ENCODE results near the gene KIF12. TPM values are rescaled to one million over a fixed set of nuclear protein-coding genes. Genes with fewer than 3 reads are reported as not detected.
"Not testable (repeated sequence)": the region's sequence is repeated elsewhere in the genome, so short reads cannot be mapped to it uniquely, and the experiment has no call there.

KIF12 gene
- total RNA-seq, 2 experiments from 2014 or later = not detected

GRCh38 chr9:114128759-114129158, 29.7 kb upstream of the KIF12 start:
- not testable (repeated sequence) for H3K4me3 Mint-ChIP-seq, H3K27ac Mint-ChIP-seq, H3K36me3 Mint-ChIP-seq, H3K27me3 Mint-ChIP-seq, H3K4me1 Mint-ChIP-seq, DNase-seq, H3K9me3 Mint-ChIP-seq

- H3K9me3 Mint-ChIP-seq = peaks cover 3% of the 10 kb centered on the region
- no peak for DNase-seq
- no peaks in the 10 kb centered on the region for H3K4me1 Mint-ChIP-seq
- no peaks in the 10 kb centered on the region for H3K36me3 Mint-ChIP-seq
- no peak overlapping the region for H3K27ac Mint-ChIP-seq
- no peaks in the 10 kb centered on the region for H3K27me3 Mint-ChIP-seq
- H3K4me3 Mint-ChIP-seq = no peak overlapping the region
These were observed 27.4 kb upstream of the KIF12 start for GRCh38 chr9:114126247-114127060.

- Mint-ChIP-seq H3K27ac (no peak overlapping the region), H3K9me3 (peaks cover 3% of the 10 kb centered on the region), H3K36me3 (no peaks in the 10 kb centered on the region), H3K4me1 (no peaks in the 10 kb centered on the region), H3K27me3 (no peaks in the 10 kb centered on the region), H3K4me3 (no peak overlapping the region)
- DNase-seq = no peak
These were observed 26.5 kb upstream of the KIF12 start for GRCh38 chr9:114125476-114126013.

- DNase-seq = no peak
- Mint-ChIP-seq H3K4me1 (no peaks in the 10 kb centered on the region), H3K27me3 (no peaks in the 10 kb centered on the region), H3K4me3 (no peak overlapping the region), H3K36me3 (no peaks in the 10 kb centered on the region), H3K9me3 (peaks cover 3% of the 10 kb centered on the region), H3K27ac (no peak overlapping the region)
These were observed 25.8 kb upstream of the KIF12 start for GRCh38 chr9:114124666-114125475.

GRCh38 chr9:114124138-114124537, 25.0 kb upstream of the KIF12 start:
- no peak for DNase-seq
- Mint-ChIP-seq H3K27me3 (no peaks in the 10 kb centered on the region), H3K9me3 (peaks cover 3% of the 10 kb centered on the region), H3K4me3 (no peak overlapping the region), H3K4me1 (no peaks in the 10 kb centered on the region), H3K27ac (no peak overlapping the region), H3K36me3 (no peaks in the 10 kb centered on the region)

GRCh38 chr9:114123031-114123977, 24.2 kb upstream of the KIF12 start:
- peaks cover 3% of the 10 kb centered on the region for H3K9me3 Mint-ChIP-seq

GRCh38 chr9:114122136-114123027, 23.3 kb upstream of the KIF12 start:
- Mint-ChIP-seq H3K4me1 (no peaks in the 10 kb centered on the region), H3K4me3 (no peak overlapping the region), H3K27me3 (peaks cover 12% of the 10 kb centered on the region), H3K27ac (no peak overlapping the region), H3K9me3 (peaks cover 2% of the 10 kb centered on the region), H3K36me3 (no peaks in the 10 kb centered on the region)
- DNase-seq = no peak

More at GRCh38 chr9:114123031-114123977, 24.2 kb upstream of the KIF12 start:
- Mint-ChIP-seq H3K27me3 (peaks cover 5% of the 10 kb centered on the region), H3K4me1 (no peaks in the 10 kb centered on the region), H3K27ac (no peak overlapping the region), H3K4me3 (no peak overlapping the region), H3K36me3 (no peaks in the 10 kb centered on the region)
- no peak for DNase-seq

- Mint-ChIP-seq H3K27me3 (peaks cover 17% of the 10 kb centered on the region), H3K9me3 (no peaks in the 10 kb centered on the region), H3K4me3 (no peak overlapping the region), H3K4me1 (no peaks in the 10 kb centered on the region), H3K27ac (no peak overlapping the region), H3K36me3 (no peaks in the 10 kb centered on the region)
- no peak for DNase-seq
These were observed 22.4 kb upstream of the KIF12 start for GRCh38 chr9:114121227-114122135.

GRCh38 chr9:114120192-114121014, 21.3 kb upstream of the KIF12 start:
- H3K9me3 Mint-ChIP-seq = no peaks in the 10 kb centered on the region
- no peaks in the 10 kb centered on the region for H3K36me3 Mint-ChIP-seq
- no peak overlapping the region for H3K27ac Mint-ChIP-seq
- H3K4me1 Mint-ChIP-seq = no peaks in the 10 kb centered on the region
- no peak for DNase-seq
- H3K27me3 Mint-ChIP-seq = peaks cover 17% of the 10 kb centered on the region
- H3K4me3 Mint-ChIP-seq = no peak overlapping the region

GRCh38 chr9:114119242-114120191, 20.4 kb upstream of the KIF12 start:
- Mint-ChIP-seq H3K36me3 (no peaks in the 10 kb centered on the region), H3K27ac (no peak overlapping the region), H3K27me3 (peaks cover 17% of the 10 kb centered on the region), H3K4me3 (no peak overlapping the region), H3K4me1 (no peaks in the 10 kb centered on the region), H3K9me3 (no peaks in the 10 kb centered on the region)
- no peak for DNase-seq

GRCh38 chr9:114117996-114118830, 19.1 kb upstream of the KIF12 start:
- Mint-ChIP-seq H3K27ac (no peak overlapping the region), H3K36me3 (no peaks in the 10 kb centered on the region), H3K27me3 (peaks cover 24% of the 10 kb centered on the region), H3K9me3 (no peaks in the 10 kb centered on the region), H3K4me1 (no peaks in the 10 kb centered on the region), H3K4me3 (no peak overlapping the region)
- DNase-seq = no peak
